ENCODE measurements around the gene MRFAP1. TPM values are rescaled to one million over a fixed set of nuclear protein-coding genes. Genes with fewer than 3 reads are reported as not detected.

Gene MRFAP1
- total RNA-seq, 4 donors from 2014 or later: 143 to 214 (median 163) TPM

- Histone ChIP-seq H3K36me3 (peaks cover 97% of the 10 kb centered on the region), H3K4me3 (no peak overlapping the region), H3K27ac (no peak overlapping the region), H3K9me3 (peaks cover 3% of the 10 kb centered on the region), H3K27me3 (no peaks in the 10 kb centered on the region), H3K4me1 (no peaks in the 10 kb centered on the region)
- no peak for TF ChIP-seq EP300 (IDR thresholded peaks at IDR 0.05)
- no peak for TF ChIP-seq CTCF (IDR thresholded peaks at IDR 0.05)
- no peak for TF ChIP-seq POLR2A (IDR thresholded peaks at IDR 0.05)
- no peak for TF ChIP-seq POLR2AphosphoS5 (IDR thresholded peaks at IDR 0.05)
- WGBS: 93% methylated on average over 13 of the region's 13 CpGs
- no peak for DNase-seq (ENCODE audit: low spot score in 2 of 2)
These were observed 33.0 kb upstream of the MRFAP1 start for GRCh38 chr4:6607368-6608055.

DNA sequence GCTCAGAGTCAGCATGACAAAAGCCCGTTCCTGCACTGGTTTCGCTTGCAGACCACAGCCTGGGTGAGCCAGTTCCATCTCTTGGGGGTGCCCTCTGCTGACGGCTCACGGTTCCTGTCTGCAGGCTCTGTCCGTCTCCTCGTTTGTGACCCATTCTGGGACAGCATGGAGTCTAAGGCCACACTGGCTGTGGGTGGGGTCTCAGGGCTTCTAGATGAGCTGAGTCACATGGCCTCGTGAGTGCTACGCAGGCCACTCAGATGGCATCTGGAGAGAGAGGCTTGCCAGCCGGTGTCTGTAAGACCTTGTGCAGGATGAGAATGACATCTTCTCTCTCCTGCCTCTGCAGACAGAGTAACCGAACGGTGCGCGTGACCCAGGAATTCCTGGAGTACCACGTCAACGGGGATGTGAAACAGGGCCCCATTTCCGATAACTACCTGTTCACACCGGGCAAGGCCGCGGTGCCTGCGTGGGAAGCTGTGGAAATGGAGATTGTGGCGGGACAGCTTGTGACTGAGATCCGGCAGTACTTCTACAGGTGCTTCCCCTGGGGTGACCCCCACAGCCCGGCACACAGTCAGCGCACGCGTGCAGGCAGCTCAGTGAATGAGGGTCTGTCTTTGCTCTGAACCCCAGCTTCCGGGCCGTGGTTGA is 31.6 kb upstream of the MRFAP1 start:
- H3K4me1 ChIP-seq: no peaks in the 10 kb centered on the region
- peaks cover 91% of the 10 kb centered on the region for H3K36me3 ChIP-seq
- no peaks in the 10 kb centered on the region for H3K27me3 ChIP-seq
- no peak overlapping the region for H3K27ac ChIP-seq
- no peak for DNase-seq (ENCODE audit: low spot score in 2 of 2)
- H3K9me3 ChIP-seq: peaks cover 3% of the 10 kb centered on the region
- TF ChIP-seq POLR2AphosphoS5 (IDR thresholded peaks at IDR 0.05) (no peak), CTCF (IDR thresholded peaks at IDR 0.05) (no peak), POLR2A (IDR thresholded peaks at IDR 0.05) (no peak), EP300 (IDR thresholded peaks at IDR 0.05) (no peak)
- no peak overlapping the region for H3K4me3 ChIP-seq
- WGBS: 97% methylated on average over 17 of the region's 28 CpGs

DNA sequence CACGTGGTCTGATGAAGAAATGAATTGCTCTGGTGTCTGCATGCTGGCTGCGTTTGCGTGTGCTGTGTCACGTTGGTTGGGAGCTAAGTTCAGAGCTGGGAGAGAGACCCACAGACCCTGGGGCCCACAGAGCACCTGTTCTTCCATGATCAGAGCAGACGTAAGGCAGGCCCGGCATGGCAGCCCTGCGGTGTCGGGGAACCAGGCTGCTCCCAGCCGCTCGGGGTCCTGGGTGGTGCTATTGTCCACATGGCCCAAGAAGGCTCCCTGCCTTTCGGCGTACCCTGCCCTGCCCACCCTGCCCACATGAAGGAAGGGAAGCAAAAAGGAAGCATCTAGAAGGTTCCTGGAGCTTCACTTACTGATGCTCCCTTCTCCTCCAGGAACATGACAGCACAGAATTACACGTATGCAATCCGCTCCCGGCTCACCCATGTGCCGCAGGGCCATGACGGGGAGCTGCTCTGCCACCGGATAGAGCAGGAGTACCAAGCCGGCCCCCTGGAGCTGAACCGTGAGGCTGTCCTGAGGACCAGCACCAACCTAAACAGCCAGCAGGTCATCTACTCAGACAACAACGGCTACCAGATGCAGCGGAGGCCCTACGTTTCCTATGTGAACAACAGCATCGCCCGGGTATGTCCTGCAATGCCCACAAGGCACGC is 30.9 kb upstream of the MRFAP1 start:
- no peaks in the 10 kb centered on the region for H3K4me1 ChIP-seq
- 96% methylated on average over 9 of the region's 26 CpGs for WGBS
- no peak overlapping the region for H3K27ac ChIP-seq
- H3K36me3 ChIP-seq: peaks cover 91% of the 10 kb centered on the region
- no peaks in the 10 kb centered on the region for H3K9me3 ChIP-seq
- no peak overlapping the region for H3K4me3 ChIP-seq
- TF ChIP-seq POLR2A (IDR thresholded peaks at IDR 0.05) (no peak), POLR2AphosphoS5 (IDR thresholded peaks at IDR 0.05) (no peak), EP300 (IDR thresholded peaks at IDR 0.05) (no peak), CTCF (IDR thresholded peaks at IDR 0.05) (no peak)
- no peak for DNase-seq (ENCODE audit: low spot score in 2 of 2)
- H3K27me3 ChIP-seq: no peaks in the 10 kb centered on the region

DNA sequence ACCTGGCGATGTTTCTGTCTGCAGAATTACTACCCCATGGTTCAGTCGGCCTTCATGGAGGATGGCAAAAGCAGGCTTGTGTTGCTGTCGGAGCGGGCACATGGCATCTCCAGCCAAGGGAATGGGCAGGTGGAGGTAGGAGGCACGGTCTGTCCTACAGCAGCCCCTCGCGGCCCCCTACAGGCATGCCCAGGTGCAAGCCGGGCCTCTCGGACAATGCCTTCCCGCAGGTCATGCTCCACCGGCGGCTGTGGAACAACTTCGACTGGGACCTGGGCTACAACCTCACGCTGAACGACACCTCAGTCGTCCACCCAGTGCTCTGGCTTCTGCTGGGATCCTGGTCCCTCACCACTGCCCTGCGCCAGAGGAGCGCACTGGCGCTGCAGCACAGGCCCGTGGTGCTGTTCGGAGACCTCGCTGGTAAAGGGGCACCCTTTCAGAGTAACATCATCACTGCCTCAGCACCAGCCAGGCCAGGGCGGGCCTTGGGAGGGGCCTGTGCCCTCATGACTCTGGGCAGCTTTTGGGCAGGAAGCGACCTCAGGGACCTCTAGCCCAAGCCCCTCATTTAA is 29.5 kb upstream of the MRFAP1 start:
- H3K9me3 ChIP-seq: no peaks in the 10 kb centered on the region
- H3K4me1 ChIP-seq: no peaks in the 10 kb centered on the region
- no peaks in the 10 kb centered on the region for H3K27me3 ChIP-seq
- no peak overlapping the region for H3K27ac ChIP-seq
- peaks cover 91% of the 10 kb centered on the region for H3K36me3 ChIP-seq
- WGBS: 99% methylated on average over 6 of the region's 24 CpGs
- no peak overlapping the region for H3K4me3 ChIP-seq
- TF ChIP-seq POLR2A (IDR thresholded peaks at IDR 0.05) (no peak), CTCF (IDR thresholded peaks at IDR 0.05) (no peak), EP300 (IDR thresholded peaks at IDR 0.05) (no peak), POLR2AphosphoS5 (IDR thresholded peaks at IDR 0.05) (no peak)
- DNase-seq (ENCODE audit: low spot score in 2 of 2): no peak
